HG02885 (cell line): Measurements from ENCODE around the gene CSTF3.
"Not testable (repeated sequence)": the region's sequence is repeated elsewhere in the genome, so short reads cannot be mapped to it uniquely, and the experiment has no call there.

Experiments used
- ATAC-seq: cut with Tn5 transposase; IDR thresholded peaks from one replicate; pipeline ENCODE4 v1.9.1; 2021; ENCODE audit warnings: mild to moderate bottlenecking; ENCODE audit not compliant: unreplicated experiment, poor library complexity

CSTF3 gene

GRCh38 chr11:33162831-33163230 lies 1.6 kb upstream of the CSTF3 start:
- ATAC-seq, result no peak

GRCh38 chr11:33160587-33160986 lies 693 bp downstream of the CSTF3 start:
- ATAC-seq, result no peak

GRCh38 chr11:33160136-33160535 lies 1.1 kb downstream of the CSTF3 start:
- ATAC-seq, result no peak

GRCh38 chr11:33159378-33159867 lies 1.9 kb downstream of the CSTF3 start:
- ATAC-seq, result not testable (repeated sequence)

- ATAC-seq, result no peak
These were observed 2.5 kb downstream of the CSTF3 start for GRCh38 chr11:33158596-33159275.

GRCh38 chr11:33157103-33158027 lies 3.9 kb downstream of the CSTF3 start:
- ATAC-seq, result no peak

- no peak for ATAC-seq
These were observed 9.9 kb downstream of the CSTF3 start for GRCh38 chr11:33151399-33151798.

GRCh38 chr11:33147559-33147958 lies 13.7 kb downstream of the CSTF3 start:
- ATAC-seq, result no peak

- ATAC-seq, result no peak
These were observed 25.4 kb downstream of the CSTF3 start for GRCh38 chr11:33135768-33136443.

GRCh38 chr11:33135216-33135615 lies 26.1 kb downstream of the CSTF3 start:
- ATAC-seq, result no peak

GRCh38 chr11:33134276-33134675 lies 27.0 kb downstream of the CSTF3 start:
- ATAC-seq, result no peak

GRCh38 chr11:33133761-33134160 lies 27.5 kb downstream of the CSTF3 start:
- ATAC-seq, result no peak

GRCh38 chr11:33132510-33132909 lies 28.8 kb downstream of the CSTF3 start:
- ATAC-seq, result no peak

GRCh38 chr11:33128739-33129138 lies 32.5 kb downstream of the CSTF3 start:
- ATAC-seq, result no peak

- ATAC-seq, result no peak
These were observed 35.7 kb downstream of the CSTF3 start for GRCh38 chr11:33125611-33126010.

- no peak for ATAC-seq
These were observed 36.3 kb downstream of the CSTF3 start for GRCh38 chr11:33125025-33125424.

- not testable (repeated sequence) for ATAC-seq
These were observed 38.6 kb downstream of the CSTF3 start for GRCh38 chr11:33122696-33123095.

- ATAC-seq, result no peak
These were observed 44.7 kb downstream of the CSTF3 start for GRCh38 chr11:33116535-33116934.

- no peak for ATAC-seq
These were observed 51.2 kb downstream of the CSTF3 start for GRCh38 chr11:33110083-33110482.

GRCh38 chr11:33109294-33109895 lies 51.9 kb downstream of the CSTF3 start:
- no peak for ATAC-seq
